Measurements from ENCODE around the gene CENPP.

GRCh38 chr9:92509050-92509449 lies 183.3 kb downstream of the CENPP start:
- TF ChIP-seq CTCF (IDR thresholded peaks at IDR 0.05; ENCODE audit: insufficient read depth, low read depth, low read length) (no peak), EZH2 (IDR thresholded peaks at IDR 0.05; ENCODE audit: insufficient read depth, low read length) (no peak)

All from astrocyte (in vitro differentiated cells and primary cell).